RCC 7860 (cell line): ENCODE data around the gene RPA3.

Experiments
- DNase-seq: peaks from one replicate; pipeline ENCODE4 v3.0.0-alpha.2; 2015; ENCODE audit warnings: low spot score
- FAIRE-seq: peaks from 2 replicates; lab custom pipeline; 2012; peaks lifted over from hg19 to GRCh38; lab: Jason Lieb, UNC

RPA3 gene

DNA sequence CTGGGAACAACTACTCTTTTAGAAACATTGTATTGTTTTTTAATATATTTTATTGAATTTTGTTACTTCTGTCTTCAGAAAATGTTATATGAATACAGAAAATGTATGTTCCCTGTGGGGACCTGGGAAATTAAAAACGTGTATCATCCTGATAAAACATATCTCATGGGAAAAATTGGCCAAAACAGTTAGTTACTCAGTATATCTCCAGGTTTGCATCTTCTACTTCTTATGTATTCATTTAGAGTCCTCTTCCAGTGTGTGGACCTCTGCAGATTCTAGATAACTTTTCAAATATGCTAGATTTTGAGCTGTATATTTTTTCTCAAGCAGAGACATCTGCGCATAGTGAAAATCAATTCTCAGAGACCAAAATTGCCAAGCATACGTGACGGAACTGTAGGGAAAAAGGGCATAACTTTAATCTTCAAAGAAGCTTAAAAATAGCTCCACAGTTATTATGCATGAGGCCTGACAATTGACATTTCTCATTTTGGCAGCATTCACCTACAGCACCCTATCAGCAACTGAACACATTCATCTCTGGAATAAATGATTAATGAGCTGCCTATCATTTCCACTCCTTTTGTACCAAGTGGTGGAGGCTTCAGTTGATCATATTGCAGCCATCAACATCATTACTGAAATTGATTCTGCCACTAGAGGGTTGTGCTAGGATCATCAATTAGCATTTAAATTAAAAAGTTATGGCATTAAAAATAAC is 104.2 kb downstream of the RPA3 start:
- FAIRE-seq = no peak
- no peak for DNase-seq

- DNase-seq = no peak
- peak; percentile 21 for FAIRE-seq
Measured at GRCh38 chr7:7613210-7613609, 105.2 kb downstream of the RPA3 start.

DNA sequence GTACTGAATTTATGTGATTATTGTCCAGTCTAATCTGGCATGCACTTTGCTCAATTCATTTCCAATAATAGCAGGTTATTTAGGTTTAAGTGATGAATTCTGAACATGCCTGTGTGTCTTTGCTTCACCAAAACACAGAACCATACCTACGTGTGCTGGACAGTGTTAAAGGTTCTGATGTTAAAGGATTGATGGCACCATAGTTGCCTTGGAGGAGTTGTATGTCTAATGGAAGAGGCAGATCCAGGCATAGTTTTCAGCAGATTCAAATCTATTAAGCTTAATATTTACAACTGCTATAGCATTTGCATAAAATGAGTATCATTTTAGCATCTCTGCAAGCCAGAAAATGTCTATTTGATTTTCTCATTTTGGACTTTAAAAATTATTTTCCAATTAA is 105.9 kb downstream of the RPA3 start:
- no peak for FAIRE-seq
- no peak for DNase-seq

- peak; percentile 30 for FAIRE-seq
- no peak for DNase-seq
Measured at GRCh38 chr7:7609330-7609729, 109.1 kb downstream of the RPA3 start.

GRCh38 chr7:7607010-7607409 is 111.4 kb downstream of the RPA3 start:
- FAIRE-seq = no peak

GRCh38 chr7:7596176-7596575 is 122.2 kb downstream of the RPA3 start:
- no peak for FAIRE-seq
- DNase-seq = no peak

More at GRCh38 chr7:7607010-7607409, 111.4 kb downstream of the RPA3 start:
- no peak for DNase-seq

DNA sequence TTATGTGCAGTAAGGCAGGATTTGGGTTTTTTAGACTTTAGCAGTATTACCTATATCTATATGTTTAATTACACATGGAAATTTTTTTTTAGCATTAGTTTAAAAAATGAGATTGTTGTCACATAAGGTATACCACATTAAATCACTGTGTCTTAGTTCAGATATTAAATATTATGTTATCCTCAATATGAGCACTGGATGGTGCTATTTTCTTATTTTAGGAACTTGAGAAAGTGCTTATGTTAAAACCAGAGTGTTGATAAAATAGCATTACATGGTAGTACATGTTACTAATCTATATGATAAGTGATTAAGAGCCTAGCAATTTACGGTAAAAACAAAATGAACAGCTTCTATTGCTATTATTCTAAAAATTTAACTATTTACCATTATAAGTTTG is 123.0 kb downstream of the RPA3 start:
- DNase-seq (no peak), FAIRE-seq (peak; percentile 81)
